A172 (cell line): Measurements from ENCODE around the gene PNPLA2. TPM values are rescaled to one million over a fixed set of nuclear protein-coding genes. Genes with fewer than 3 reads are reported as not detected.

Experiments
- DNase-seq: peaks from one replicate; pipeline ENCODE4 v3.0.0-alpha.2; 2015; ENCODE audit warnings: low spot score
- total RNA-seq: library from RNA; depleted of rRNA; stranded (reverse); fragments of >200 nt; shearing (Covaris generic); gene quantifications from 2 replicates; pipeline ENCODE4 v1.2.3, GENCODE V29; 2014

Gene PNPLA2
- total RNA-seq, 1 experiment from 2014 or later: 17.0 TPM

GRCh38 chr11:797296-798092, 21.2 kb upstream of the PNPLA2 start:
- peak; percentile 85 for DNase-seq

- DNase-seq: peak; percentile 56
Measured at GRCh38 chr11:798093-798713, 20.5 kb upstream of the PNPLA2 start, which contains the start of gene SLC25A22. Gene SLC25A22 (minus strand): TSS chr11:798281. CDS start chr11:795006, 3,275 bp downstream.

GRCh38 chr11:799641-800316, 18.9 kb upstream of the PNPLA2 start:
- DNase-seq: no peak

GRCh38 chr11:800473-800872, 18.2 kb upstream of the PNPLA2 start:
- no peak for DNase-seq

GRCh38 chr11:801097-801780, 17.5 kb upstream of the PNPLA2 start:
- no peak for DNase-seq

GRCh38 chr11:802018-802617, 16.6 kb upstream of the PNPLA2 start:
- DNase-seq: no peak

GRCh38 chr11:802693-803466, 15.8 kb upstream of the PNPLA2 start:
- no peak for DNase-seq

GRCh38 chr11:803467-803742, 15.3 kb upstream of the PNPLA2 start:
- DNase-seq: no peak

GRCh38 chr11:803770-804598, 14.7 kb upstream of the PNPLA2 start:
- DNase-seq: no peak

- DNase-seq: no peak
Measured at GRCh38 chr11:804599-804964, 14.1 kb upstream of the PNPLA2 start.

GRCh38 chr11:808427-809286, 10.1 kb upstream of the PNPLA2 start:
- peak; percentile 75 for DNase-seq

GRCh38 chr11:809287-810039, 9.3 kb upstream of the PNPLA2 start, which contains the start of gene RPLP2:
Gene RPLP2 (plus strand): TSS chr11:809967. CDS start chr11:810235, 268 bp downstream.
- DNase-seq: peak; percentile 96

GRCh38 chr11:810040-810567, 8.6 kb upstream of the PNPLA2 start:
- no peak for DNase-seq

GRCh38 chr11:811446-812245, 7.1 kb upstream of the PNPLA2 start:
- DNase-seq: no peak

GRCh38 chr11:812390-812789, 6.3 kb upstream of the PNPLA2 start:
- DNase-seq: no peak

GRCh38 chr11:813072-813455, 5.7 kb upstream of the PNPLA2 start:
- no peak for DNase-seq

GRCh38 chr11:813456-814096, 5.1 kb upstream of the PNPLA2 start:
- no peak for DNase-seq
